SK-N-SH (cell line): Measurements from ENCODE around the gene BID.

Experiments
- CHD2 ChIP-seq: fragments of 150-350 bp; IDR thresholded peaks from 2 replicates; pipeline ENCODE4 v1.6.1; 2018; ENCODE audit warnings: low read length; ENCODE audit not compliant: partially characterized antibody
- CTCF ChIP-seq: fragments of 200-600 bp; sonication (generic); IDR thresholded peaks from 2 replicates; pipeline ENCODE4 v1.6.1; 2017; ENCODE audit warnings: antibody characterized with exemption, mild to moderate bottlenecking, moderate library complexity
- EP300 ChIP-seq, 2 experiments: IDR thresholded peaks; 2 replicates each; pipeline versions ENCODE4 v1.4.0 to v1.6.1; 2012; ENCODE audit warnings: borderline replicate concordance in 1 of 2, low read depth in 1 of 2, low read length in 1 of 2
- EZH2phosphoT487 ChIP-seq: fragments of 200-600 bp; sonication (generic); IDR thresholded peaks from 2 replicates; pipeline ENCODE4 v1.6.1; 2017; ENCODE audit warnings: low read depth, mixed run types, mild to moderate bottlenecking, antibody characterized with exemption, moderate library complexity, borderline replicate concordance
- GABPA ChIP-seq: IDR thresholded peaks from 2 replicates; pipeline ENCODE4 v1.4.0; 2012; ENCODE audit warnings: low read depth, mild to moderate bottlenecking
- MXI1 ChIP-seq: IDR thresholded peaks from 2 replicates; pipeline ENCODE4 v1.6.1; 2012; ENCODE audit warnings: mild to moderate bottlenecking, low read depth, low read length, improper control_type of control experiment
- NRF1 ChIP-seq: IDR thresholded peaks from 2 replicates; pipeline ENCODE4 v1.6.1; 2012; ENCODE audit warnings: low read depth, mild to moderate bottlenecking, low read length
- RCOR1 ChIP-seq: fragments of 150-350 bp; IDR thresholded peaks from 2 replicates; pipeline ENCODE4 v1.6.1; 2017; ENCODE audit warnings: antibody characterized with exemption, low read length
- REST ChIP-seq: IDR thresholded peaks from 2 replicates; pipeline ENCODE4 v1.6.1; 2012; ENCODE audit warnings: mild to moderate bottlenecking, low read depth, low read length, moderate library complexity
- TAF1 ChIP-seq: IDR thresholded peaks from 2 replicates; pipeline ENCODE4 v1.6.1; 2012; ENCODE audit warnings: low read depth, mild to moderate bottlenecking, low read length, moderate library complexity, borderline replicate concordance
- TEAD4 ChIP-seq: IDR thresholded peaks from 2 replicates; pipeline ENCODE4 v1.4.0; 2012; ENCODE audit warnings: mild to moderate bottlenecking, borderline replicate concordance; ENCODE audit not compliant: insufficient read depth
- USF2 ChIP-seq: fragments of 150-350 bp; IDR thresholded peaks from 2 replicates; pipeline ENCODE4 v1.6.1; 2017; ENCODE audit warnings: antibody characterized with exemption, low read length, low read depth, borderline replicate concordance
- YY1 ChIP-seq: IDR thresholded peaks from 2 replicates; pipeline ENCODE4 v1.4.0; 2012; ENCODE audit warnings: low read depth, mild to moderate bottlenecking

- TF ChIP-seq USF2 = no peak
- no peak for TF ChIP-seq CTCF
- TF ChIP-seq CHD2 = no peak
- TF ChIP-seq MXI1 = no peak
- TF ChIP-seq EZH2phosphoT487 = no peak
- no peak for TF ChIP-seq EP300 (IDR thresholded peaks at IDR 0.05; ENCODE audit: borderline replicate concordance in 1 of 2, low read depth in 1 of 2, low read length in 1 of 2)
- no peak for TF ChIP-seq REST
- TF ChIP-seq YY1 = no peak
- no peak for TF ChIP-seq RCOR1
- no peak for TF ChIP-seq TAF1
- TF ChIP-seq TEAD4 = no peak
- TF ChIP-seq GABPA = no peak
- TF ChIP-seq NRF1 = no peak
Observed at GRCh38 chr22:17803609-17804270, 29.5 kb upstream of the BID start.
